ENCODE results near the gene BSND.

DNA sequence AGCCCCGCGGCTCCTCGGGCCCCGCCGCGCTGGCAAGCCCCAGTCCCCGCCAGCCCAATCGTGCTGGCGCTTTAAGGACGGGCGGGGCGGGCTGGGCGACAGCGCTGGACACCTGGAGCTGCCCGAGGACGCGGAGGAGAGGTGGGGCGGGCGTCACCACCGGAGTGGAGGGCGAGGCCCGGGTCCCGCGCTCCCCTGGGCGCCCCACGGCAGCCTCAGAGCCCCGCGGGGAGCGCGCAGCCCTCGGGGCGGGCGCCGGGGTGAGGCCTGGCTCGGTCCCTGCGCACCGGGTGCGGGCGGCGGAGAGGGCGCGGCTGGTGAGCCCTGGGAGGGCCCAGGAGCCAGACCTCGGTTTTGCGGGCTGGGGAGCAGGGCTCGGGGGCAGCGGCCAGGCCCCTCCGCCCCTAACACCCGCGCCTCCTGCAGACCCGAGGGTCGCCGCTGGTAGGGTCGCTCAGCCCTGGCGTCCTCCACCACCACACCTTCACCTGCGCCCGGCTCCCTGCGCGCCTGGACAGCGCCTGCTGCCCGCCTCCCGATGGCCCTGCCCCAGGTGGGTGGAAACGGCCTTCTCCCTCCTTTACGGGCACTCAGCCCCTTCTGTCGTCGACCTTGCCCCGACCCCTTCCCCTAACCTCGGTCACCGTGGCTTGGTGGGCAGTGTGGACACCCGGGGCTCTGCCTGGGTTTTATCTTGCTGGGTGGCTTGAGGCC is 18.0 kb upstream of the BSND start, which contains the start of gene TMEM61:
- TF ChIP-seq, protein P1, sequence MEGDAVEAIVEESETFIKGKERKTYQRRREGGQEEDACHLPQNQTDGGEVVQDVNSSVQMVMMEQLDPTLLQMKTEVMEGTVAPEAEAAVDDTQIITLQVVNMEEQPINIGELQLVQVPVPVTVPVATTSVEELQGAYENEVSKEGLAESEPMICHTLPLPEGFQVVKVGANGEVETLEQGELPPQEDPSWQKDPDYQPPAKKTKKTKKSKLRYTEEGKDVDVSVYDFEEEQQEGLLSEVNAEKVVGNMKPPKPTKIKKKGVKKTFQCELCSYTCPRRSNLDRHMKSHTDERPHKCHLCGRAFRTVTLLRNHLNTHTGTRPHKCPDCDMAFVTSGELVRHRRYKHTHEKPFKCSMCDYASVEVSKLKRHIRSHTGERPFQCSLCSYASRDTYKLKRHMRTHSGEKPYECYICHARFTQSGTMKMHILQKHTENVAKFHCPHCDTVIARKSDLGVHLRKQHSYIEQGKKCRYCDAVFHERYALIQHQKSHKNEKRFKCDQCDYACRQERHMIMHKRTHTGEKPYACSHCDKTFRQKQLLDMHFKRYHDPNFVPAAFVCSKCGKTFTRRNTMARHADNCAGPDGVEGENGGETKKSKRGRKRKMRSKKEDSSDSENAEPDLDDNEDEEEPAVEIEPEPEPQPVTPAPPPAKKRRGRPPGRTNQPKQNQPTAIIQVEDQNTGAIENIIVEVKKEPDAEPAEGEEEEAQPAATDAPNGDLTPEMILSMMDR (IDR thresholded peaks at IDR 0.05), result no peak
- TF ChIP-seq POLR2A (IDR thresholded peaks at IDR 0.05), result no peak
- TF ChIP-seq EP300 (IDR thresholded peaks at IDR 0.05), result no peak
